ENCODE measurements around the gene PTRH2.

The PTRH2 gene

DNA sequence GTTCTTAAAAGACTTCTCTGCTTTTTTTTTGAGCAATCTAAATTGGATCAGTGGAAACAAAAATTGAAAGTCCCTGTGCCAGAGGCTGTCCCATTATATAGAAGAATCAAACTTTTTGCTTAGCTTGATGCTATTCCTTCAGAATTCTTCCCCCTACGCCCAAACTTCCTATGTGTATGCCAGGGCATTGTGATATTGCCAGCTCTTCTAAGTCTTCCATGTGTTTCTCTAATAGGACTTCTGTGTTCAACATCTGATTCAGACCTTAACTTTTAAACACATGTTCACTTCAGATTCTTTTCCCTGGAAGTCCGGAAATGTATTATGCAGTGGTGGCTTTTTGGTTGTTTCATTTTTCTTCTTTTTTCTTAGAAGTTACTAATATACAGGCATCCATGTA, 18.7 kb downstream of the PTRH2 start:
- TF ChIP-seq, protein P1, sequence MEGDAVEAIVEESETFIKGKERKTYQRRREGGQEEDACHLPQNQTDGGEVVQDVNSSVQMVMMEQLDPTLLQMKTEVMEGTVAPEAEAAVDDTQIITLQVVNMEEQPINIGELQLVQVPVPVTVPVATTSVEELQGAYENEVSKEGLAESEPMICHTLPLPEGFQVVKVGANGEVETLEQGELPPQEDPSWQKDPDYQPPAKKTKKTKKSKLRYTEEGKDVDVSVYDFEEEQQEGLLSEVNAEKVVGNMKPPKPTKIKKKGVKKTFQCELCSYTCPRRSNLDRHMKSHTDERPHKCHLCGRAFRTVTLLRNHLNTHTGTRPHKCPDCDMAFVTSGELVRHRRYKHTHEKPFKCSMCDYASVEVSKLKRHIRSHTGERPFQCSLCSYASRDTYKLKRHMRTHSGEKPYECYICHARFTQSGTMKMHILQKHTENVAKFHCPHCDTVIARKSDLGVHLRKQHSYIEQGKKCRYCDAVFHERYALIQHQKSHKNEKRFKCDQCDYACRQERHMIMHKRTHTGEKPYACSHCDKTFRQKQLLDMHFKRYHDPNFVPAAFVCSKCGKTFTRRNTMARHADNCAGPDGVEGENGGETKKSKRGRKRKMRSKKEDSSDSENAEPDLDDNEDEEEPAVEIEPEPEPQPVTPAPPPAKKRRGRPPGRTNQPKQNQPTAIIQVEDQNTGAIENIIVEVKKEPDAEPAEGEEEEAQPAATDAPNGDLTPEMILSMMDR (conservative IDR thresholded peaks at IDR 0.05; ENCODE audit: low read depth, low read length): no peak

DNA sequence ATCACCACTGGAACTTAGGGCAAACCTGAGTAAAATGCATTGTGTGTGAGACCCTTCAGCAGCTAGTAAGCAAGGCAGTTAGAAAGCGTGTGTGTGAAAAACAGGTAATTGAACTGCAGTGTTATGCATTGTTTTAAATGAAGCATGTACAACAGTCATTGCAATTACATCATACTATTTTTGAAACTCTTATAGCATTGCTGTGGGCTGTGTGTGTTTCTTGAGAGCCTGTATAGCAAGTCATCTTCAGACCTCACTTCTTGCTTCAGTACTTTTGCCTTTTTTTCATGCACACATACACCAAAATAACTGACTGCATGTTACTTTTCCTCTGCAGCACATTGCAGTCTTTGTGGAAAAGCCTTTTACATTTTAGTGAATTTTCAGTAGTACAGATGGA, 19.2 kb downstream of the PTRH2 start:
- TF ChIP-seq, protein P1 (conservative IDR thresholded peaks at IDR 0.05; ENCODE audit: low read depth, low read length): no peak
- H3K4me3 ChIP-seq (ENCODE audit: low read length): no peak overlapping the region
- DNase-seq (ENCODE audit: low read depth): no peak

More for the DNA sequence above, 18.7 kb downstream of the PTRH2 start:
- no peak for DNase-seq (ENCODE audit: low read depth)
- H3K4me3 ChIP-seq (ENCODE audit: low read length): no peak overlapping the region

DNA sequence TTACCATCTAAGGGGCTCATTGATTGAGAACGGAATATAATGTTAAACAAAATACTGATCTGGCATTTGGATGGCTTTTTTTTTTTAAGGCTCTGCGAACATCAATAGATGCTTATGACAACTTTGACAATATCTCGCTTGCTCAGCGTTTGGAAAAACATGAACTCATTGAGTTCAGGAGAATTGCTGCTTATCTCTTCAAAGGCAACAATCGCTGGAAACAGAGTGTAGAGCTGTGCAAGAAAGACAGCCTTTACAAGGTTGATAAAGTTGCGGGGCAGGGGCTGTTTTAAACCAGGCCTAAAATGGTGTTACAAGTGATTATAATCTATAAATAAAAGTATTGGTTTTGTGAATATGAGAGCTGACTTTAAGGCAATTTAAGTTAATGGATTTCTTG, 22.3 kb downstream of the PTRH2 start:
- no peak overlapping the region for H3K4me3 ChIP-seq (ENCODE audit: low read length)
- TF ChIP-seq, protein P1 (conservative IDR thresholded peaks at IDR 0.05; ENCODE audit: low read depth, low read length): no peak
- no peak for DNase-seq (ENCODE audit: low read depth)

DNA sequence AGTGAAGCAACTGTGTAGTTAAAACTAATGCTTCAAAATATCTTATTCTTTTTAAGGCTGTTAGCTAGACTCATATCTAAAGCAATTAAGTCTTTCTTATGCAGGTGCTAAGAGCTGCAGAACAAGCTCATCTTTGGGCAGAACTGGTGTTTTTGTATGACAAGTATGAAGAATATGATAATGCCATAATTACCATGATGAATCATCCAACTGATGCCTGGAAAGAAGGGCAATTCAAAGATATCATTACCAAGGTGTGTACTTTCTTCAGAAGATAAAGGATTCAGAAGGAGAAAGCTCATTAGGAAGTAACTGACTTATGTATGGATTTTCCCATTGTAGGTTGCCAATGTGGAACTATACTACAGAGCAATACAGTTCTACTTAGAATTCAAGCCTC, 23.9 kb downstream of the PTRH2 start:
- TF ChIP-seq, protein P1 (conservative IDR thresholded peaks at IDR 0.05; ENCODE audit: low read depth, low read length): no peak
- no peak for DNase-seq (ENCODE audit: low read depth)
- no peak overlapping the region for H3K4me3 ChIP-seq (ENCODE audit: low read length)

DNA sequence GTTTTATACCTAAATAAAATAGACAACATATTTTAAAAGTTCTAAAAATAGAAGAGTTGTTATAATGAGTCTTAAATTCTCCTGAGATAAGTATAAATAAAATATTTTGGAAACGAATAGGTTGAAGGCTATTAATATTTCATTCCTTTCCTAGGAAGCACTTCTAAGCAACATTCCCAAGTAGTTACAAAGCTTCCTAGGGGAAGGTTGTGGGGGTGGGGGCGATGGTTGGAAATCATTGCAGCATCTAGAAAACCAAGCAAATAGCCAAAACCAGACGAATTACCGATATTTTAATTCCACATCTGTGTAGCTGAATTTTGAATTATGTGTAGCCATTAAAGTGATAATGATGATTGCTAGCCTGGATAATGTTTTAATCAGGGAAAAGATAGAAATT, 26.9 kb downstream of the PTRH2 start:
- H3K4me3 ChIP-seq (ENCODE audit: low read length): no peak overlapping the region
- no peak for DNase-seq (ENCODE audit: low read depth)
- TF ChIP-seq, protein P1 (conservative IDR thresholded peaks at IDR 0.05; ENCODE audit: low read depth, low read length): no peak

DNA sequence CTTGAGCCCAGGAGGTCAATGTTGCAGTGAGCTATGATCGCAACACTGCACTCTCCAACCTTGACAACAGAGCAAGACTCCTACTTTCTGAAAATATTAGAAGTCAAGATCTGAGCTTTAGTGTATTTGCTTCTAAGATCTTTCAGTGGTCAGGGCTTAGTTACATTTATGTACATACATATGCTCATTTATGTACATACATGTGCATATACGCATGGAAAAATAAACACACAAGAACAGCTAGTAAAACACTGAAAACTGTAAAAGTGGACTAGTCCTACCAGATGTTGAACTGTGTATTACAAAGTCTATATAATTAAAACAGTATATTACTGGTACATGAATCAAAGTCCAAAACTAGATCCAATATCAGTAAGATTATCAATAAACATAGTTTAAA, 28.3 kb downstream of the PTRH2 start:
- no peak overlapping the region for H3K4me3 ChIP-seq (ENCODE audit: low read length)
- TF ChIP-seq, protein P1 (conservative IDR thresholded peaks at IDR 0.05; ENCODE audit: low read depth, low read length): no peak
- no peak for DNase-seq (ENCODE audit: low read depth)

DNA sequence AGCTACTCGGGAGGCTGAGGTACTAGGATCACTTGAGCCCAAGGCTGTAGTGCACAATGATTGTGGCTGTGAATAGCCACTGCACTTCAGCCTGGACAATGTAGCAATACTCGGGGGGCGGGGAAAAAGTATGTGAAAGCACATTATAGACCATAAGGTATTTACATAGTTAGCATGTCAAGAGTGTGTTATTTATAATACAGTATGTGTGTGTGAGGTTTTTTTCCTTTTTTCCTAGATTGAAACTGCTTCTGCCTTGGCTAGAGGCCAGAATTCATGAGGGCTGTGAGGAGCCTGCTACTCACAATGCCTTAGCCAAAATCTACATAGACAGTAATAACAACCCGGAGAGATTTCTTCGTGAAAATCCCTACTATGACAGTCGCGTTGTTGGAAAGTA, 30.5 kb downstream of the PTRH2 start:
- TF ChIP-seq, protein P1 (conservative IDR thresholded peaks at IDR 0.05; ENCODE audit: low read depth, low read length): no peak
- DNase-seq (ENCODE audit: low read depth): no peak
- H3K4me3 ChIP-seq (ENCODE audit: low read length): no peak overlapping the region
